ENCODE measurements around the gene RPL22.

Gene RPL22

GRCh38 chr1:6175411-6175828 is 24.0 kb downstream of the RPL22 start:
- Histone ChIP-seq H3K27me3 (ENCODE audit: control insufficient read depth in 5 of 5, insufficient read depth in 4 of 5, low read length in 5 of 5) (peaks cover 47 to 66% (median 56%) of the 10 kb centered on the region in 5 donors), H3K9ac (ENCODE audit: low read length in 5 of 5) (no peak overlapping the region), H3K4me1 (ENCODE audit: control insufficient read depth in 5 of 5, insufficient read depth in 5 of 5, low read length in 5 of 5) (peaks cover 0 to 10% (median 6%) of the 10 kb centered on the region in 5 donors)

GRCh38 chr1:6174621-6175410 is 24.6 kb downstream of the RPL22 start:
- Histone ChIP-seq H3K9ac (ENCODE audit: low read length in 5 of 5) (no peak overlapping the region), H3K4me3 (ENCODE audit: low read depth in 1 of 5, low read length in 5 of 5) (no peak overlapping the region), H3K4me1 (ENCODE audit: control insufficient read depth in 5 of 5, insufficient read depth in 5 of 5, low read length in 5 of 5) (peaks cover 0 to 9% (median 6%) of the 10 kb centered on the region in 5 donors), H3K27me3 (ENCODE audit: control insufficient read depth in 5 of 5, insufficient read depth in 4 of 5, low read length in 5 of 5) (peaks cover 46 to 68% (median 58%) of the 10 kb centered on the region in 5 donors), H3K36me3 (ENCODE audit: control insufficient read depth in 5 of 5, insufficient read depth in 5 of 5, low read length in 5 of 5) (no peaks in the 10 kb centered on the region), H3K27ac (ENCODE audit: low read depth, low read length) (no peak overlapping the region), H3K9me3 (ENCODE audit: control insufficient read depth in 5 of 5, low read length in 5 of 5) (peaks cover 0 to 5% (median 0%) of the 10 kb centered on the region in 5 donors)

More at GRCh38 chr1:6175411-6175828, 24.0 kb downstream of the RPL22 start:
- Histone ChIP-seq H3K4me3 (ENCODE audit: low read depth in 1 of 5, low read length in 5 of 5) (no peak overlapping the region), H3K36me3 (ENCODE audit: control insufficient read depth in 5 of 5, insufficient read depth in 5 of 5, low read length in 5 of 5) (no peaks in the 10 kb centered on the region), H3K27ac (ENCODE audit: low read depth, low read length) (no peak overlapping the region), H3K9me3 (ENCODE audit: control insufficient read depth in 5 of 5, low read length in 5 of 5) (peaks cover 0 to 5% (median 0%) of the 10 kb centered on the region in 5 donors)

- Histone ChIP-seq H3K27ac (ENCODE audit: low read depth, low read length) (no peak overlapping the region), H3K9me3 (ENCODE audit: control insufficient read depth in 5 of 5, low read length in 5 of 5) (peaks cover 0 to 5% (median 0%) of the 10 kb centered on the region in 5 donors), H3K27me3 (ENCODE audit: control insufficient read depth in 5 of 5, insufficient read depth in 4 of 5, low read length in 5 of 5) (peaks cover 39 to 52% (median 50%) of the 10 kb centered on the region in 5 donors), H3K4me3 (ENCODE audit: low read depth in 1 of 5, low read length in 5 of 5) (no peak overlapping the region), H3K9ac (ENCODE audit: low read length in 5 of 5) (no peak overlapping the region), H3K36me3 (ENCODE audit: control insufficient read depth in 5 of 5, insufficient read depth in 5 of 5, low read length in 5 of 5) (no peaks in the 10 kb centered on the region), H3K4me1 (ENCODE audit: control insufficient read depth in 5 of 5, insufficient read depth in 5 of 5, low read length in 5 of 5) (peaks cover 0 to 8% (median 4%) of the 10 kb centered on the region in 5 donors)
Measured at GRCh38 chr1:6172549-6172948, 26.8 kb downstream of the RPL22 start.

- peaks cover 0 to 10% (median 4%) of the 10 kb centered on the region in 5 donors for H3K4me1 ChIP-seq (ENCODE audit: control insufficient read depth in 5 of 5, insufficient read depth in 5 of 5, low read length in 5 of 5)
- peaks cover 32 to 52% (median 43%) of the 10 kb centered on the region in 5 donors for H3K27me3 ChIP-seq (ENCODE audit: control insufficient read depth in 5 of 5, insufficient read depth in 4 of 5, low read length in 5 of 5)
- H3K27ac ChIP-seq (ENCODE audit: low read depth, low read length) = no peak overlapping the region
- H3K9me3 ChIP-seq (ENCODE audit: control insufficient read depth in 5 of 5, low read length in 5 of 5) = peaks cover 0 to 5% (median 0%) of the 10 kb centered on the region in 5 donors
- H3K36me3 ChIP-seq (ENCODE audit: control insufficient read depth in 5 of 5, insufficient read depth in 5 of 5, low read length in 5 of 5) = no peaks in the 10 kb centered on the region
- H3K4me3 ChIP-seq (ENCODE audit: low read depth in 1 of 5, low read length in 5 of 5) = no peak overlapping the region
- no peak overlapping the region for H3K9ac ChIP-seq (ENCODE audit: low read length in 5 of 5)
Measured at GRCh38 chr1:6171548-6172124, 27.8 kb downstream of the RPL22 start.

GRCh38 chr1:6170742-6171201 is 28.6 kb downstream of the RPL22 start:
- Histone ChIP-seq H3K36me3 (ENCODE audit: control insufficient read depth in 5 of 5, insufficient read depth in 5 of 5, low read length in 5 of 5) (no peaks in the 10 kb centered on the region), H3K4me3 (ENCODE audit: low read depth in 1 of 5, low read length in 5 of 5) (no peak overlapping the region)

GRCh38 chr1:6170116-6170741 is 29.2 kb downstream of the RPL22 start:
- no peaks in the 10 kb centered on the region for H3K9me3 ChIP-seq (ENCODE audit: control insufficient read depth in 5 of 5, low read length in 5 of 5)
- H3K36me3 ChIP-seq (ENCODE audit: control insufficient read depth in 5 of 5, insufficient read depth in 5 of 5, low read length in 5 of 5) = no peaks in the 10 kb centered on the region
- H3K4me3 ChIP-seq (ENCODE audit: low read depth in 1 of 5, low read length in 5 of 5) = no peak overlapping the region
- no peak overlapping the region for H3K9ac ChIP-seq (ENCODE audit: low read length in 5 of 5)
- peaks cover 24 to 46% (median 38%) of the 10 kb centered on the region in 5 donors for H3K27me3 ChIP-seq (ENCODE audit: control insufficient read depth in 5 of 5, insufficient read depth in 4 of 5, low read length in 5 of 5)
- no peak overlapping the region for H3K27ac ChIP-seq (ENCODE audit: low read depth, low read length)
- peaks cover 0 to 10% (median 4%) of the 10 kb centered on the region in 5 donors for H3K4me1 ChIP-seq (ENCODE audit: control insufficient read depth in 5 of 5, insufficient read depth in 5 of 5, low read length in 5 of 5)

More at GRCh38 chr1:6170742-6171201, 28.6 kb downstream of the RPL22 start:
- Histone ChIP-seq H3K4me1 (ENCODE audit: control insufficient read depth in 5 of 5, insufficient read depth in 5 of 5, low read length in 5 of 5) (peaks cover 0 to 10% (median 4%) of the 10 kb centered on the region in 5 donors), H3K9ac (ENCODE audit: low read length in 5 of 5) (no peak overlapping the region), H3K9me3 (ENCODE audit: control insufficient read depth in 5 of 5, low read length in 5 of 5) (peaks cover 0 to 5% (median 0%) of the 10 kb centered on the region in 5 donors), H3K27me3 (ENCODE audit: control insufficient read depth in 5 of 5, insufficient read depth in 4 of 5, low read length in 5 of 5) (peaks cover 24 to 45% (median 36%) of the 10 kb centered on the region in 5 donors), H3K27ac (ENCODE audit: low read depth, low read length) (no peak overlapping the region)

- peaks cover 0 to 10% (median 4%) of the 10 kb centered on the region in 5 donors for H3K4me1 ChIP-seq (ENCODE audit: control insufficient read depth in 5 of 5, insufficient read depth in 5 of 5, low read length in 5 of 5)
- H3K4me3 ChIP-seq (ENCODE audit: low read depth in 1 of 5, low read length in 5 of 5) = no peak overlapping the region
- H3K9ac ChIP-seq (ENCODE audit: low read length in 5 of 5) = no peak overlapping the region
- H3K9me3 ChIP-seq (ENCODE audit: control insufficient read depth in 5 of 5, low read length in 5 of 5) = no peaks in the 10 kb centered on the region
- H3K36me3 ChIP-seq (ENCODE audit: control insufficient read depth in 5 of 5, insufficient read depth in 5 of 5, low read length in 5 of 5) = no peaks in the 10 kb centered on the region
- H3K27me3 ChIP-seq (ENCODE audit: control insufficient read depth in 5 of 5, insufficient read depth in 4 of 5, low read length in 5 of 5) = peaks cover 29 to 45% (median 34%) of the 10 kb centered on the region in 5 donors
- H3K27ac ChIP-seq (ENCODE audit: low read depth, low read length) = no peak overlapping the region
Measured at GRCh38 chr1:6168947-6169586, 30.3 kb downstream of the RPL22 start.

GRCh38 chr1:6167391-6168303 is 31.7 kb downstream of the RPL22 start:
- H3K27me3 ChIP-seq (ENCODE audit: control insufficient read depth in 5 of 5, insufficient read depth in 4 of 5, low read length in 5 of 5) = peaks cover 34 to 47% (median 35%) of the 10 kb centered on the region in 5 donors
- H3K4me1 ChIP-seq (ENCODE audit: control insufficient read depth in 5 of 5, insufficient read depth in 5 of 5, low read length in 5 of 5) = peaks cover 0 to 10% (median 4%) of the 10 kb centered on the region in 5 donors
- no peak overlapping the region for H3K4me3 ChIP-seq (ENCODE audit: low read depth in 1 of 5, low read length in 5 of 5)
- no peaks in the 10 kb centered on the region for H3K9me3 ChIP-seq (ENCODE audit: control insufficient read depth in 5 of 5, low read length in 5 of 5)
- no peak overlapping the region for H3K9ac ChIP-seq (ENCODE audit: low read length in 5 of 5)
- H3K27ac ChIP-seq (ENCODE audit: low read depth, low read length) = no peak overlapping the region
- no peaks in the 10 kb centered on the region for H3K36me3 ChIP-seq (ENCODE audit: control insufficient read depth in 5 of 5, insufficient read depth in 5 of 5, low read length in 5 of 5)
